ENCODE results near the gene PLCG2.

Gene PLCG2

GRCh38 chr16:81748476-81749198, 30.5 kb upstream of the PLCG2 start:
- no peak overlapping the region for H3K4me3 ChIP-seq (ENCODE audit: low read depth, low read length)
- TF ChIP-seq POLR2A (IDR thresholded peaks at IDR 0.05; ENCODE audit: extremely low read depth, insufficient read length) = no peak
- no peak for TF ChIP-seq MYC (IDR thresholded peaks at IDR 0.05; ENCODE audit: low read depth, low read length)
- TF ChIP-seq CTCF (IDR thresholded peaks at IDR 0.05; ENCODE audit: low read depth, low read length) = no peak
- no peak for TF ChIP-seq MAX (IDR thresholded peaks at IDR 0.05; ENCODE audit: low read depth, low read length)
- peak; percentile 48 for DNase-seq (ENCODE audit: low read depth)

GRCh38 chr16:81752225-81752875, 26.7 kb upstream of the PLCG2 start:
- H3K4me3 ChIP-seq (ENCODE audit: low read depth, low read length) = no peak overlapping the region
- peak; percentile 98 for DNase-seq (ENCODE audit: low read depth)
- no peak for TF ChIP-seq CTCF (IDR thresholded peaks at IDR 0.05; ENCODE audit: low read depth, low read length)
- TF ChIP-seq MYC (IDR thresholded peaks at IDR 0.05; ENCODE audit: low read depth, low read length) = peak; percentile 63
- peak; percentile 55; the same call in 1 of the 2 replicates for TF ChIP-seq MAX (IDR thresholded peaks at IDR 0.05; ENCODE audit: low read depth, low read length)
- TF ChIP-seq POLR2A (IDR thresholded peaks at IDR 0.05; ENCODE audit: extremely low read depth, insufficient read length) = no peak

GRCh38 chr16:81752876-81753227, 26.2 kb upstream of the PLCG2 start:
- no peak for DNase-seq (ENCODE audit: low read depth)
- no peak for TF ChIP-seq POLR2A (IDR thresholded peaks at IDR 0.05; ENCODE audit: extremely low read depth, insufficient read length)
- no peak for TF ChIP-seq MAX (IDR thresholded peaks at IDR 0.05; ENCODE audit: low read depth, low read length)
- no peak for TF ChIP-seq MYC (IDR thresholded peaks at IDR 0.05; ENCODE audit: low read depth, low read length)
- no peak for TF ChIP-seq CTCF (IDR thresholded peaks at IDR 0.05; ENCODE audit: low read depth, low read length)
- H3K4me3 ChIP-seq (ENCODE audit: low read depth, low read length) = no peak overlapping the region

- no peak for DNase-seq (ENCODE audit: low read depth)
These were observed 24.2 kb upstream of the PLCG2 start for GRCh38 chr16:81754858-81755257.

More at GRCh38 chr16:81754858-81755257, 24.2 kb upstream of the PLCG2 start:
- H3K4me3 ChIP-seq (ENCODE audit: low read depth, low read length) = no peak overlapping the region
- TF ChIP-seq CTCF (IDR thresholded peaks at IDR 0.05; ENCODE audit: low read depth, low read length) (no peak), MYC (IDR thresholded peaks at IDR 0.05; ENCODE audit: low read depth, low read length) (no peak), MAX (IDR thresholded peaks at IDR 0.05; ENCODE audit: low read depth, low read length) (no peak), POLR2A (IDR thresholded peaks at IDR 0.05; ENCODE audit: extremely low read depth, insufficient read length) (no peak)

Data from NB4 (cell line).